IMR-90 (cell line): ENCODE data around the gene HMOX1. TPM values are rescaled to one million over a fixed set of nuclear protein-coding genes. Genes with fewer than 3 reads are reported as not detected.
A peak's percentile ranks its signal among the peaks of the same experiment; 100 is the strongest.

Experiments
- ATAC-seq: fragments of 200-7000 bp; cut with Tn5 transposase; 2 replicates; pipeline ENCODE4 v1.9.1; 2020; ENCODE audit warnings: low read depth, mild to moderate bottlenecking, moderate library complexity
- BruUV-seq: library from RNA; stranded (reverse); fragments of 400-500 nt; replicated peaks from 2 replicates; lab custom pipeline; 2021; lab: Mats Ljungman, UMichigan
- CTCF ChIA-PET: fragments of 300-600 bp; formaldehyde crosslinking; extraction: SDS; loops from one replicate; lab custom pipeline; 2021; ENCODE audit warnings: antibody characterized with exemption; lab: Yijun Ruan, JAX
- POLR2A ChIA-PET: fragments of 300-600 bp; sonication (Branson Sonifier 250); formaldehyde crosslinking; loops from one replicate; lab custom pipeline; 2022; ENCODE audit warnings: antibody characterized with exemption; ENCODE audit not compliant: unreplicated experiment; lab: Charles Lee
- DNase-seq: peaks from one replicate; pipeline ENCODE4 v3.0.0; 2013
- H2AFZ ChIP-seq: replicated peaks from 2 replicates; pipeline ENCODE3; 2013; ENCODE audit warnings: low read length, mild to moderate bottlenecking; ENCODE audit not compliant: poor library complexity
- H2AK5ac ChIP-seq: 2 replicates; pipeline ENCODE4 v1.6.1; 2013; ENCODE audit warnings: low read depth, low read length, inconsistent platforms
- H2AK9ac ChIP-seq: replicated peaks from 2 replicates; pipeline ENCODE3; 2013; ENCODE audit warnings: mild to moderate bottlenecking, low read depth, low read length, moderate library complexity; ENCODE audit not compliant: poor library complexity
- H2BK120ac ChIP-seq: 2 replicates; pipeline ENCODE4 v1.6.1; 2013; ENCODE audit warnings: low read depth, low read length, inconsistent platforms
- H2BK15ac ChIP-seq: 3 replicates; pipeline ENCODE4 v1.6.1; 2013; ENCODE audit warnings: low read depth, low read length, inconsistent platforms
- H2BK20ac ChIP-seq: 2 replicates; pipeline ENCODE4 v1.6.1; 2013; ENCODE audit warnings: low read depth, mild to moderate bottlenecking, inconsistent platforms, low read length, moderate library complexity
- H2BK5ac ChIP-seq: 2 replicates; pipeline ENCODE4 v1.6.1; 2013; ENCODE audit warnings: mild to moderate bottlenecking, low read depth, low read length, inconsistent platforms; ENCODE audit not compliant: poor library complexity, severe bottlenecking
- H3K14ac ChIP-seq: replicated peaks from 2 replicates; pipeline ENCODE4 v1.6.1; 2013; ENCODE audit warnings: low read depth, low read length, inconsistent platforms
- H3K18ac ChIP-seq: 2 replicates; pipeline ENCODE4 v1.6.1; 2013; ENCODE audit warnings: low read depth, low read length, control low read depth
- H3K23ac ChIP-seq: 2 replicates; pipeline ENCODE4 v1.6.1; 2013; ENCODE audit warnings: low read depth, low read length, inconsistent platforms
- H3K27ac ChIP-seq: 2 replicates; pipeline ENCODE4 v1.5.1; 2013; ENCODE audit warnings: mild to moderate bottlenecking, control low read depth, low read length; ENCODE audit not compliant: insufficient read depth
- H3K27me3 ChIP-seq: 2 replicates; pipeline ENCODE4 v1.6.1; 2013; ENCODE audit warnings: low read length; ENCODE audit not compliant: control insufficient read depth, insufficient read depth
- H3K36me3 ChIP-seq: 2 replicates; pipeline ENCODE4 v1.6.1; 2013; ENCODE audit warnings: low read length, mixed read lengths; ENCODE audit not compliant: control insufficient read depth, insufficient read depth
- H3K4ac ChIP-seq: 2 replicates; pipeline ENCODE4 v1.6.1; 2013; ENCODE audit warnings: low read depth, low read length, inconsistent platforms
- H3K4me1 ChIP-seq: 2 replicates; pipeline ENCODE4 v1.6.1; 2013; ENCODE audit warnings: low read length, mixed read lengths; ENCODE audit not compliant: control insufficient read depth, insufficient read depth
- H3K4me2 ChIP-seq: 2 replicates; pipeline ENCODE4 v1.6.1; 2013; ENCODE audit warnings: low read depth, mild to moderate bottlenecking, control low read depth, low read length, moderate library complexity
- H3K4me3 ChIP-seq: 2 replicates; pipeline ENCODE4 v1.5.1; 2013; ENCODE audit warnings: low read depth, mild to moderate bottlenecking, control low read depth, low read length, moderate library complexity; ENCODE audit not compliant: insufficient read depth
- H3K56ac ChIP-seq: 2 replicates; pipeline ENCODE4 v1.6.1; 2013; ENCODE audit warnings: low read length, inconsistent platforms; ENCODE audit not compliant: insufficient read depth; ENCODE audit errors: extremely low read depth
- H3K79me1 ChIP-seq, 2 experiments: 2 replicates each; pipeline ENCODE4 v1.6.1; 2013; ENCODE audit warnings: low read length in 2 of 2, inconsistent platforms in 1 of 2, low read depth in 1 of 2
- H3K9ac ChIP-seq: 2 replicates; pipeline ENCODE4 v1.6.1; 2013; ENCODE audit warnings: low read depth, low read length, control low read depth
- H3K9me1 ChIP-seq: 2 replicates; pipeline ENCODE4 v1.6.1; 2013; ENCODE audit warnings: low read length, inconsistent platforms; ENCODE audit not compliant: insufficient read depth
- H3K9me3 ChIP-seq: 2 replicates; pipeline ENCODE4 v1.6.1; 2013; ENCODE audit warnings: low read length; ENCODE audit not compliant: control insufficient read depth, insufficient read depth
- H4K20me1 ChIP-seq: 2 replicates; pipeline ENCODE4 v1.6.1; 2013; ENCODE audit warnings: low read length, inconsistent platforms; ENCODE audit not compliant: insufficient read depth
- H4K5ac ChIP-seq: 2 replicates; pipeline ENCODE4 v1.6.1; 2013; ENCODE audit warnings: mild to moderate bottlenecking, low read depth, low read length, control low read depth
- H4K8ac ChIP-seq, 2 experiments: 2 replicates each; pipeline ENCODE4 v1.6.1; 2013; ENCODE audit warnings: low read depth in 2 of 2, low read length in 2 of 2, control low read depth in 1 of 2, inconsistent platforms in 1 of 2
- H4K91ac ChIP-seq: 2 replicates; pipeline ENCODE4 v1.6.1; 2013; ENCODE audit warnings: low read depth, low read length, inconsistent platforms; ENCODE audit not compliant: insufficient read depth
- BHLHE40 ChIP-seq: fragments of 150-350 bp; IDR thresholded peaks from 2 replicates; pipeline ENCODE4 v1.6.1; 2016; ENCODE audit warnings: mild to moderate bottlenecking, low read depth, low read length
- CEBPB ChIP-seq: IDR thresholded peaks from 2 replicates; pipeline ENCODE4 v1.6.1; 2012; ENCODE audit warnings: low read depth, low read length, improper control_type of control experiment
- CHD1 ChIP-seq: IDR thresholded peaks from 2 replicates; pipeline ENCODE4 v1.6.1; 2012; ENCODE audit warnings: low read depth, low read length, improper control_type of control experiment
- CTCF ChIP-seq: conservative IDR thresholded peaks from 2 replicates; pipeline ENCODE4 v1.5.1; 2012; ENCODE audit warnings: mild to moderate bottlenecking, low read depth, low read length, improper control_type of control experiment
- FOS ChIP-seq: fragments of 150-350 bp; IDR thresholded peaks from 2 replicates; pipeline ENCODE4 v1.6.1; 2016; ENCODE audit warnings: low read depth, low read length
- MAFK ChIP-seq: IDR thresholded peaks from 2 replicates; pipeline ENCODE4 v1.6.1; 2012; ENCODE audit warnings: low read depth, low read length, improper control_type of control experiment
- MAZ ChIP-seq: IDR thresholded peaks from 2 replicates; pipeline ENCODE4 v1.6.1; 2012; ENCODE audit warnings: low read depth, mild to moderate bottlenecking, low read length, improper control_type of control experiment, moderate library complexity, borderline replicate concordance
- MXI1 ChIP-seq: IDR thresholded peaks from 2 replicates; pipeline ENCODE4 v1.6.1; 2012; ENCODE audit warnings: low read depth, mild to moderate bottlenecking, low read length, moderate library complexity, borderline replicate concordance
- NFE2L2 ChIP-seq: fragments of 150-350 bp; IDR thresholded peaks from 2 replicates; pipeline ENCODE4 v1.6.1; 2016; ENCODE audit warnings: low read depth, mild to moderate bottlenecking, low read length
- POLR2A ChIP-seq: IDR thresholded peaks from 2 replicates; pipeline ENCODE4 v1.6.1; 2012; ENCODE audit warnings: mild to moderate bottlenecking, low read depth, low read length
- RAD21 ChIP-seq: IDR thresholded peaks from 2 replicates; pipeline ENCODE4 v1.6.1; 2012; ENCODE audit warnings: low read length, improper control_type of control experiment
- RCOR1 ChIP-seq: IDR thresholded peaks from 2 replicates; pipeline ENCODE4 v1.6.1; 2012; ENCODE audit warnings: mild to moderate bottlenecking, low read length, improper control_type of control experiment; ENCODE audit not compliant: insufficient replicate concordance
- RFX5 ChIP-seq: IDR thresholded peaks from 2 replicates; pipeline ENCODE4 v1.8.0; 2012; ENCODE audit warnings: low read depth, mild to moderate bottlenecking, low read length, moderate library complexity
- SMC3 ChIP-seq: fragments of 150-350 bp; IDR thresholded peaks from 2 replicates; pipeline ENCODE4 v1.6.1; 2016; ENCODE audit warnings: low read depth, mild to moderate bottlenecking, antibody characterized with exemption, low read length, moderate library complexity
- whole genome bisulfite sequencing, 2 experiments: methylation state at CpG; one replicate each; pipeline versions ENCODE4 v1.1.5 to v1.1.7; 2013; ENCODE audit warnings: missing lambda C conversion rate in 2 of 2; ENCODE audit not compliant: insufficient read length in 1 of 2; ENCODE audit errors: extremely low coverage in 2 of 2; 5-methylcytosine and 5-hydroxymethylcytosine counted together
- dilution Hi-C: fragments of 300-500 bp; cut with HindIII; formaldehyde crosslinking; loops from one replicate; pipeline ENCODE4 v1.14.3; 2018; ENCODE audit warnings: low sequenced_read_pairs; ENCODE audit not compliant: unreplicated experiment
- in situ Hi-C: fragments of 300-500 bp; cut with MboI; formaldehyde crosslinking; loops from 3 replicates; pipeline ENCODE4 v1.14.3; 2019; ENCODE audit warnings: low sequenced_read_pairs, inconsistent platforms, mixed read lengths
- intact Hi-C: fragments of 100-400 bp; cut with micrococcal nuclease; formaldehyde crosslinking; loops from 2 replicates; pipeline ENCODE4 v1.10.0; 2022
- polyA plus RNA-seq, 3 experiments: library from polyadenylated mRNA; depleted of rRNA; stranded (reverse); fragments of >200 nt; gene quantifications; 2 replicates each; pipeline ENCODE4 v1.2.3, GENCODE V29; 2012; ENCODE audit warnings: low replicate concordance in 1 of 3
- total RNA-seq: library from RNA; depleted of rRNA; stranded (reverse); fragments of >200 nt; gene quantifications from 2 replicates; pipeline ENCODE4 v1.2.3, GENCODE V29; 2012
- TF ChIP-seq, protein P1 (sequence below): fragments of 150-350 bp; IDR thresholded peaks from 2 replicates; pipeline ENCODE4 v1.6.1; 2017; ENCODE audit warnings: mild to moderate bottlenecking, antibody characterized with exemption, low read length, low read depth
- TF ChIP-seq, protein P2 (sequence below): fragments of 150-350 bp; IDR thresholded peaks from 2 replicates; pipeline ENCODE4 v1.6.1; 2016; ENCODE audit warnings: low read depth, mild to moderate bottlenecking, low read length, moderate library complexity, borderline replicate concordance

Gene HMOX1
- total and polyA plus RNA-seq, 2 of the 4 experiments (the other 2 are of a cell fraction): 23.1 to 50.5 TPM

- peaks cover 1% of the 10 kb centered on the region; the same call in 1 of the 2 replicates for H3K9me1 ChIP-seq
- H4K8ac ChIP-seq: peak overlapping the region in 1 of 2 experiments; percentile 9; a peak in 1 of 4 replicates
- no peak overlapping the region for H2AK5ac ChIP-seq
- CTCF ChIA-PET: interaction anchor here (0.9 kb wide), 1 partner anchor 11 kb away, joined by 4 read pairs; the partner anchor contains the start of gene HMOX1
- H4K5ac ChIP-seq: no peak overlapping the region
- H3K23ac ChIP-seq: no peak overlapping the region
- WGBS, 2 experiments: 100% methylated on average over 1 of the region's 2 CpGs; no CpG with 5 or more reads in 1 of the 2 experiments
- H3K56ac ChIP-seq: no peak overlapping the region
- DNase-seq: no peak
- H2AFZ ChIP-seq: no peak overlapping the region
- no peak overlapping the region for H3K4me2 ChIP-seq
- intact Hi-C loops: no loop called here
- in situ Hi-C loops: no loop called here
- no peak for TF ChIP-seq CTCF
- TF ChIP-seq CEBPB: no peak
- TF ChIP-seq FOS: no peak
- TF ChIP-seq MAFK: no peak
- TF ChIP-seq RFX5: no peak
- TF ChIP-seq, protein P1, sequence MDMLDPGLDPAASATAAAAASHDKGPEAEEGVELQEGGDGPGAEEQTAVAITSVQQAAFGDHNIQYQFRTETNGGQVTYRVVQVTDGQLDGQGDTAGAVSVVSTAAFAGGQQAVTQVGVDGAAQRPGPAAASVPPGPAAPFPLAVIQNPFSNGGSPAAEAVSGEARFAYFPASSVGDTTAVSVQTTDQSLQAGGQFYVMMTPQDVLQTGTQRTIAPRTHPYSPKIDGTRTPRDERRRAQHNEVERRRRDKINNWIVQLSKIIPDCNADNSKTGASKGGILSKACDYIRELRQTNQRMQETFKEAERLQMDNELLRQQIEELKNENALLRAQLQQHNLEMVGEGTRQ: no peak
- no peak for TF ChIP-seq MXI1
- no peak for TF ChIP-seq RAD21
- TF ChIP-seq CHD1: no peak
- no peak for TF ChIP-seq BHLHE40
- TF ChIP-seq POLR2A: no peak
- TF ChIP-seq, protein P2, sequence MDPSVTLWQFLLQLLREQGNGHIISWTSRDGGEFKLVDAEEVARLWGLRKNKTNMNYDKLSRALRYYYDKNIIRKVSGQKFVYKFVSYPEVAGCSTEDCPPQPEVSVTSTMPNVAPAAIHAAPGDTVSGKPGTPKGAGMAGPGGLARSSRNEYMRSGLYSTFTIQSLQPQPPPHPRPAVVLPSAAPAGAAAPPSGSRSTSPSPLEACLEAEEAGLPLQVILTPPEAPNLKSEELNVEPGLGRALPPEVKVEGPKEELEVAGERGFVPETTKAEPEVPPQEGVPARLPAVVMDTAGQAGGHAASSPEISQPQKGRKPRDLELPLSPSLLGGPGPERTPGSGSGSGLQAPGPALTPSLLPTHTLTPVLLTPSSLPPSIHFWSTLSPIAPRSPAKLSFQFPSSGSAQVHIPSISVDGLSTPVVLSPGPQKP: no peak
- TF ChIP-seq RCOR1: no peak
- TF ChIP-seq SMC3: no peak
- no peak for TF ChIP-seq MAZ
- TF ChIP-seq NFE2L2: no peak
- POLR2A ChIA-PET: no interaction called here
- H2BK20ac ChIP-seq: peak overlapping the region; percentile 66; the same call in 1 of the 2 replicates
- no peak overlapping the region for H3K4ac ChIP-seq
- H2AK9ac ChIP-seq: no peak overlapping the region
- peak overlapping the region; percentile 88; the same call in 1 of the 3 replicates for H2BK15ac ChIP-seq
- no peak for ATAC-seq
- no peak overlapping the region for H3K4me3 ChIP-seq
- H4K91ac ChIP-seq: no peak overlapping the region; the same call in 1 of the 2 replicates
- peak overlapping the region; percentile 20; the same call in 1 of the 2 replicates for H2BK120ac ChIP-seq
- peaks cover 8% of the 10 kb centered on the region for H3K4me1 ChIP-seq
- no peak overlapping the region for H3K14ac ChIP-seq
- dilution Hi-C loops: no loop called here
- H3K18ac ChIP-seq: no peak overlapping the region
- H3K27me3 ChIP-seq: no peaks in the 10 kb centered on the region
- no peak overlapping the region for H3K27ac ChIP-seq
- H2BK5ac ChIP-seq: no peak overlapping the region
- no peak overlapping the region for H3K9ac ChIP-seq
- BruUV-seq: no TSS peak
- H3K36me3 ChIP-seq: no peaks in the 10 kb centered on the region
- H4K20me1 ChIP-seq: no peaks in the 10 kb centered on the region
- H3K9me3 ChIP-seq: no peaks in the 10 kb centered on the region
- H3K79me1 ChIP-seq: no peaks in the 10 kb centered on the region
These were observed 10.9 kb upstream of the HMOX1 start for GRCh38 chr22:35369996-35370395.
